ENCODE measurements around the gene SEMA4D.

GRCh38 chr9:89508951-89509615, 11.2 kb upstream of the SEMA4D start:
- no peak for TF ChIP-seq CTCF (IDR thresholded peaks at IDR 0.05 in 2 of 3, conservative IDR thresholded peaks at IDR 0.05 in 1 of 3; ENCODE audit: insufficient read depth in 2 of 3, low read depth in 1 of 3, low read length in 3 of 3)
- no peak for TF ChIP-seq NR2C2 (CRISPR knock-in tag; IDR thresholded peaks at IDR 0.05)
- no peak for TF ChIP-seq NR2C2 (tag; IDR thresholded peaks at IDR 0.05)
- TF ChIP-seq ATF6 (CRISPR knock-in tag; IDR thresholded peaks at IDR 0.05), result no peak
- TF ChIP-seq USF1 (CRISPR knock-in tag; IDR thresholded peaks at IDR 0.05), result no peak
- no peak for TF ChIP-seq POLR2AphosphoS2 (IDR thresholded peaks at IDR 0.05; ENCODE audit: low read length)
- no peak for TF ChIP-seq EP300 (IDR thresholded peaks at IDR 0.05; ENCODE audit: low read length)
- TF ChIP-seq HEY1 (CRISPR knock-in tag; IDR thresholded peaks at IDR 0.05; ENCODE audit: borderline replicate concordance), result no peak
- no peak for TF ChIP-seq ZNF232 (CRISPR knock-in tag; IDR thresholded peaks at IDR 0.05)

Data from K562 (cell line).